NCI-H460 (cell line): Measurements from ENCODE around the gene SOS2. TPM values are rescaled to one million over a fixed set of nuclear protein-coding genes. Genes with fewer than 3 reads are reported as not detected.

Experiments used
- DNase-seq: peaks from one replicate; pipeline ENCODE4 v3.0.0-alpha.2; 2016; ENCODE audit warnings: low read depth; ENCODE audit errors: extremely low read depth
- polyA plus RNA-seq: library from polyadenylated mRNA; depleted of rRNA; stranded (reverse); fragments of >200 nt; gene quantifications from 2 replicates; pipeline ENCODE4 v1.2.3, GENCODE V29; 2014; cell fraction: nucleus; rRNA removed
- total RNA-seq: library from RNA; depleted of rRNA; stranded (reverse); fragments of >200 nt; shearing (Covaris generic); gene quantifications from 2 replicates; pipeline ENCODE4 v1.2.3, GENCODE V29; 2014; rRNA removed

Gene SOS2
- 24.2 and 26.7 TPM in 2 replicates for total RNA-seq
- polyA plus RNA-seq, result 9.7 and 9.9 TPM in 2 replicates

GRCh38 chr14:50231475-50232275 lies at the start of gene SOS2:
Gene SOS2 (minus strand): TSS chr14:50231578. CDS start chr14:50231283, 295 bp downstream.
- DNase-seq, result peak; percentile 75

GRCh38 chr14:50272498-50272897 lies 41.1 kb upstream of the SOS2 start:
- DNase-seq, result no peak

- no peak for DNase-seq
Measured at GRCh38 chr14:50270932-50271331, 39.6 kb upstream of the SOS2 start.

- no peak for DNase-seq
Measured at GRCh38 chr14:50265029-50265428, 33.7 kb upstream of the SOS2 start.

GRCh38 chr14:50263321-50263720 lies 31.9 kb upstream of the SOS2 start:
- no peak for DNase-seq

GRCh38 chr14:50262865-50263264 lies 31.5 kb upstream of the SOS2 start:
- no peak for DNase-seq

GRCh38 chr14:50260511-50260910 lies 29.1 kb upstream of the SOS2 start:
- peak; percentile 26 for DNase-seq

- no peak for DNase-seq
Measured at GRCh38 chr14:50260072-50260471, 28.7 kb upstream of the SOS2 start.

GRCh38 chr14:50257732-50258131 lies 26.4 kb upstream of the SOS2 start:
- no peak for DNase-seq

GRCh38 chr14:50254248-50254647 lies 22.9 kb upstream of the SOS2 start:
- DNase-seq, result no peak

GRCh38 chr14:50249136-50249775 lies 17.9 kb upstream of the SOS2 start:
- no peak for DNase-seq

- DNase-seq, result no peak
Measured at GRCh38 chr14:50247245-50247644, 15.9 kb upstream of the SOS2 start.

- DNase-seq, result no peak
Measured at GRCh38 chr14:50242566-50243310, 11.4 kb upstream of the SOS2 start.

GRCh38 chr14:50242096-50242495 lies 10.7 kb upstream of the SOS2 start:
- DNase-seq, result no peak

GRCh38 chr14:50237427-50237826 lies 6.0 kb upstream of the SOS2 start:
- DNase-seq, result no peak

- no peak for DNase-seq
Measured at GRCh38 chr14:50233951-50234250, 2.5 kb upstream of the SOS2 start.

- DNase-seq, result no peak
Measured at GRCh38 chr14:50233166-50233950, 2.0 kb upstream of the SOS2 start.

GRCh38 chr14:50232276-50232642 lies 881 bp upstream of the SOS2 start:
- DNase-seq, result no peak

- DNase-seq, result peak; percentile 26
Measured at GRCh38 chr14:50230701-50231474, 490 bp downstream of the SOS2 start.

- DNase-seq, result no peak
Measured at GRCh38 chr14:50230401-50230700, 1.0 kb downstream of the SOS2 start.
